NCI-H2081 (cell line): Measurements from ENCODE around the gene XK.
A peak's percentile ranks its signal among the peaks of the same experiment; 100 is the strongest.

Experiments used
- DNase-seq, 2 experiments: peaks; one replicate each; lab custom pipeline; 2025; lab: John Stamatoyannopoulos, UW

XK gene

GRCh38 chrX:37679888-37680287 is 5.7 kb upstream of the XK start:
- DNase-seq = no peak

- DNase-seq = no peak
Observed at GRCh38 chrX:37684426-37684825, 1.2 kb upstream of the XK start.

GRCh38 chrX:37684973-37685372 is 618 bp upstream of the XK start:
- DNase-seq = no peak

GRCh38 chrX:37686369-37686995 is 891 bp downstream of the XK start:
- no peak for DNase-seq

GRCh38 chrX:37686996-37687395 is 1.4 kb downstream of the XK start:
- no peak for DNase-seq

GRCh38 chrX:37690119-37690518 is 4.5 kb downstream of the XK start:
- DNase-seq = no peak

- DNase-seq = no peak
Observed at GRCh38 chrX:37692918-37693317, 7.3 kb downstream of the XK start.

- peak in 1 of 2 experiments; percentile 67 for DNase-seq
Observed at GRCh38 chrX:37697169-37697760, 11.7 kb downstream of the XK start.

- peak in 1 of 2 experiments; percentile 15 for DNase-seq
Observed at GRCh38 chrX:37701588-37701987, 16.0 kb downstream of the XK start.

GRCh38 chrX:37711991-37712390 is 26.4 kb downstream of the XK start:
- no peak for DNase-seq

- no peak for DNase-seq
Observed at GRCh38 chrX:37712458-37712857, 26.9 kb downstream of the XK start.

GRCh38 chrX:37714479-37714878 is 28.9 kb downstream of the XK start:
- no peak for DNase-seq

GRCh38 chrX:37716602-37717001 is 31.0 kb downstream of the XK start:
- DNase-seq = no peak

GRCh38 chrX:37717708-37718107 is 32.1 kb downstream of the XK start:
- DNase-seq = no peak

- DNase-seq = no peak
Observed at GRCh38 chrX:37722595-37722994, 37.0 kb downstream of the XK start.

GRCh38 chrX:37726346-37726745 is 40.8 kb downstream of the XK start:
- no peak for DNase-seq

GRCh38 chrX:37745354-37745753 is 59.8 kb downstream of the XK start:
- peak; percentile 53 to 55 for DNase-seq

- DNase-seq = no peak
Observed at GRCh38 chrX:37745835-37746217, 60.2 kb downstream of the XK start.

GRCh38 chrX:37746218-37746941 is 60.8 kb downstream of the XK start:
- DNase-seq = no peak

GRCh38 chrX:37746951-37747350 is 61.4 kb downstream of the XK start:
- no peak for DNase-seq

- DNase-seq = no peak
Observed at GRCh38 chrX:37752281-37752680, 66.7 kb downstream of the XK start.

- no peak for DNase-seq
Observed at GRCh38 chrX:37752936-37753335, 67.3 kb downstream of the XK start.

- no peak for DNase-seq
Observed at GRCh38 chrX:37753384-37753783, 67.8 kb downstream of the XK start.

- DNase-seq = no peak
Observed at GRCh38 chrX:37754516-37754915, 68.9 kb downstream of the XK start.
